ENCODE measurements around the gene PCDHGA5.
"Not testable (repeated sequence)": the region's sequence is repeated elsewhere in the genome, so short reads cannot be mapped to it uniquely, and the experiment has no call there.

The PCDHGA5 gene

DNA sequence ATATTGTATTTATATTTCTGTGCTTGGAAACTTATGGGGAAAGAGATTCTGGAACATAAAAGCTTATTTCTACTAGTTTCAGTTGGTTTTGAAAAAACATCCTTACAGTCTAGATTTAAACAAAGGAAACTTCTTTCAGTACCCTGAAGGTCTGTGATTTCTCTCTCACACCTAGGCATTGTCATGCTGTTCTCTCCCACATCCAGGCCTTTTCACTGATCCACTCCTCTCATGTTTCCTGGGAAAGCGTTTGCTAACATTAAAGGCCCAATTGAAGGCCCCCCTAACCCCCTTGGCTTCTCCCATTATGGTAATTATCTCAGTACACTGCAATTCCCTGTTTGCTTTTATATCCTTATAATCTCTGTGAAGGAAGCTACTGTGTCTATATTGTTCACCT is 21.2 kb upstream of the PCDHGA5 start:
- no peak overlapping the region for H3K4me3 ChIP-seq (replicated peaks; ENCODE audit: insufficient read depth, low read length)
- no peak for TF ChIP-seq POLR2AphosphoS5 (IDR thresholded peaks at IDR 0.05; ENCODE audit: low read depth)
- H3K27ac ChIP-seq (replicated peaks) = no peak overlapping the region
- H3K27me3 ChIP-seq (ENCODE audit: insufficient read depth, poor library complexity, severe bottlenecking) = no peaks in the 10 kb centered on the region
- DNase-seq (ENCODE audit: low read depth in 1 of 2, low spot score in 1 of 2) = no peak

DNA sequence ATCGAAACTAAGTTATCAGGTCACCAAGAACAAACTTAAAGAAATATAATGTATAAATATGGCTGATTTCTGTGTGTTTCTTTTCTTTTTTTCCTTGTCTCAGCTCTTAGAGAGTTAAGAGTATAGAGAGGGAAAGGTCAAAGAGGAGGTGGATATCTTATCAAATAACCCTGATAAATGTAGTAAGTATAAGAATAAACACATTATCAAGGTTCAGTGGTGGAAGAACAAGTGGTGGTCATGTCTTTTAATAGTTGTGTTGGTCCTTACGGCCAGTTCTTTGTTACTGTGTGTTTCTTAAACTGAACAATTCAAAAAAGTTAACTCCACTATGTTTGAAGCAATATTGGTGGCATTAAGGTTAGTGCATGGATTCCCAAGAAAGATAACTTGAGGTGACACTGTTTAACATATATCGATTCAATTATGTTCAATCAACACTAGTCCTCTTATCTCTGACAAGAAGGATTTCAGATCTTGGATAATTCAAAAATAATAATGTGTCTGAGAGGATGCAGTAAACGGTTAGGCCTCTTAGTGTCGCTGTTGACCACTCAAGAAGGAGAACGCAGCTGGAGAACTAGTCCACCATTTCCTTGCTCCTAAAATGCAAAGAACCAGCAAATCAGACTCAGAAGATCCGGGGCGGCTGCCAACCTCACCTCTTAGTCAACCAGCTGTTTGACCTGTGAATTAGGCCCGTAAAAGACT is 20.6 kb upstream of the PCDHGA5 start, which contains the start of gene PCDHGA3:
TSS of gene PCDHGA3 (plus strand) at position 588 of the 711 bp plus-strand sequence. CDS start 205 bp downstream, outside the sequence.
- peak in 1 of 2 experiments; percentile 9 for DNase-seq (ENCODE audit: low read depth in 1 of 2, low spot score in 1 of 2)
- H3K4me3 ChIP-seq (replicated peaks; ENCODE audit: insufficient read depth, low read length) = no peak within 1 kb of the TSS
- no peaks in the 10 kb centered on the region for H3K27me3 ChIP-seq (ENCODE audit: insufficient read depth, poor library complexity, severe bottlenecking)
- TF ChIP-seq GABPA (IDR thresholded peaks at IDR 0.05; ENCODE audit: low read depth) = no peak
- TF ChIP-seq POLR2AphosphoS5 (IDR thresholded peaks at IDR 0.05; ENCODE audit: low read depth) = no peak
- TF ChIP-seq, protein P1, sequence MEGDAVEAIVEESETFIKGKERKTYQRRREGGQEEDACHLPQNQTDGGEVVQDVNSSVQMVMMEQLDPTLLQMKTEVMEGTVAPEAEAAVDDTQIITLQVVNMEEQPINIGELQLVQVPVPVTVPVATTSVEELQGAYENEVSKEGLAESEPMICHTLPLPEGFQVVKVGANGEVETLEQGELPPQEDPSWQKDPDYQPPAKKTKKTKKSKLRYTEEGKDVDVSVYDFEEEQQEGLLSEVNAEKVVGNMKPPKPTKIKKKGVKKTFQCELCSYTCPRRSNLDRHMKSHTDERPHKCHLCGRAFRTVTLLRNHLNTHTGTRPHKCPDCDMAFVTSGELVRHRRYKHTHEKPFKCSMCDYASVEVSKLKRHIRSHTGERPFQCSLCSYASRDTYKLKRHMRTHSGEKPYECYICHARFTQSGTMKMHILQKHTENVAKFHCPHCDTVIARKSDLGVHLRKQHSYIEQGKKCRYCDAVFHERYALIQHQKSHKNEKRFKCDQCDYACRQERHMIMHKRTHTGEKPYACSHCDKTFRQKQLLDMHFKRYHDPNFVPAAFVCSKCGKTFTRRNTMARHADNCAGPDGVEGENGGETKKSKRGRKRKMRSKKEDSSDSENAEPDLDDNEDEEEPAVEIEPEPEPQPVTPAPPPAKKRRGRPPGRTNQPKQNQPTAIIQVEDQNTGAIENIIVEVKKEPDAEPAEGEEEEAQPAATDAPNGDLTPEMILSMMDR (IDR thresholded peaks at IDR 0.05; ENCODE audit: insufficient read depth, low read length) = peak; percentile 10
- no peak within 1 kb of the TSS for H3K27ac ChIP-seq (replicated peaks)

DNA sequence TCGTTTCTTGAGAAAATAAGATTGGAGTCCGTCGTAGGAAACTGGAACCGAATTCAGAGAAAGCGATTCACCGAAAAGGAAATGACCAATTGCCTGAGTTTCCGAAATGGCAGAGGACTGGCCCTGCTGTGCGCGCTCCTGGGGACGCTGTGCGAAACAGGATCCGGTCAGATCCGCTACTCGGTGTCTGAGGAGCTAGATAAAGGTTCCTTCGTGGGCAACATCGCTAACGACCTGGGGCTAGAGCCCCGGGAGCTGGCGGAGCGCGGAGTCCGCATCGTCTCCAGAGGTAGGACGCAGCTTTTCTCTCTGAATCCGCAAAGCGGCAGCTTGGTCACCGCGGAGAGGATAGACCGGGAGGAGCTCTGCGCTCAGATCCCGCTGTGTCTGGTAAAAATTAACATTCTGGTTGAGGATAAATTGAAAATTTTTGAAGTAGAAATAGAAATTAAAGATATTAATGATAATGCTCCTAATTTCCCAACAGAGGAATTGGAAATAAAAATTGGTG is 20.0 kb upstream of the PCDHGA5 start:
- no peak for DNase-seq (ENCODE audit: low read depth in 1 of 2, low spot score in 1 of 2)
- TF ChIP-seq, protein P1 (IDR thresholded peaks at IDR 0.05; ENCODE audit: insufficient read depth, low read length) = no peak
- TF ChIP-seq GABPA (IDR thresholded peaks at IDR 0.05; ENCODE audit: low read depth) (no peak), SPI1 (IDR thresholded peaks at IDR 0.05; ENCODE audit: borderline replicate concordance, low read depth) (no peak), POLR2AphosphoS5 (IDR thresholded peaks at IDR 0.05; ENCODE audit: low read depth) (no peak)
- TF ChIP-seq, protein P2, sequence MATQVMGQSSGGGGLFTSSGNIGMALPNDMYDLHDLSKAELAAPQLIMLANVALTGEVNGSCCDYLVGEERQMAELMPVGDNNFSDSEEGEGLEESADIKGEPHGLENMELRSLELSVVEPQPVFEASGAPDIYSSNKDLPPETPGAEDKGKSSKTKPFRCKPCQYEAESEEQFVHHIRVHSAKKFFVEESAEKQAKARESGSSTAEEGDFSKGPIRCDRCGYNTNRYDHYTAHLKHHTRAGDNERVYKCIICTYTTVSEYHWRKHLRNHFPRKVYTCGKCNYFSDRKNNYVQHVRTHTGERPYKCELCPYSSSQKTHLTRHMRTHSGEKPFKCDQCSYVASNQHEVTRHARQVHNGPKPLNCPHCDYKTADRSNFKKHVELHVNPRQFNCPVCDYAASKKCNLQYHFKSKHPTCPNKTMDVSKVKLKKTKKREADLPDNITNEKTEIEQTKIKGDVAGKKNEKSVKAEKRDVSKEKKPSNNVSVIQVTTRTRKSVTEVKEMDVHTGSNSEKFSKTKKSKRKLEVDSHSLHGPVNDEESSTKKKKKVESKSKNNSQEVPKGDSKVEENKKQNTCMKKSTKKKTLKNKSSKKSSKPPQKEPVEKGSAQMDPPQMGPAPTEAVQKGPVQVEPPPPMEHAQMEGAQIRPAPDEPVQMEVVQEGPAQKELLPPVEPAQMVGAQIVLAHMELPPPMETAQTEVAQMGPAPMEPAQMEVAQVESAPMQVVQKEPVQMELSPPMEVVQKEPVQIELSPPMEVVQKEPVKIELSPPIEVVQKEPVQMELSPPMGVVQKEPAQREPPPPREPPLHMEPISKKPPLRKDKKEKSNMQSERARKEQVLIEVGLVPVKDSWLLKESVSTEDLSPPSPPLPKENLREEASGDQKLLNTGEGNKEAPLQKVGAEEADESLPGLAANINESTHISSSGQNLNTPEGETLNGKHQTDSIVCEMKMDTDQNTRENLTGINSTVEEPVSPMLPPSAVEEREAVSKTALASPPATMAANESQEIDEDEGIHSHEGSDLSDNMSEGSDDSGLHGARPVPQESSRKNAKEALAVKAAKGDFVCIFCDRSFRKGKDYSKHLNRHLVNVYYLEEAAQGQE (IDR thresholded peaks at IDR 0.05; ENCODE audit: insufficient replicate concordance, low read depth) = no peak
- H3K4me3 ChIP-seq (replicated peaks; ENCODE audit: insufficient read depth, low read length) = no peak overlapping the region
- no peaks in the 10 kb centered on the region for H3K27me3 ChIP-seq (ENCODE audit: insufficient read depth, poor library complexity, severe bottlenecking)
- no peak overlapping the region for H3K27ac ChIP-seq (replicated peaks)

DNA sequence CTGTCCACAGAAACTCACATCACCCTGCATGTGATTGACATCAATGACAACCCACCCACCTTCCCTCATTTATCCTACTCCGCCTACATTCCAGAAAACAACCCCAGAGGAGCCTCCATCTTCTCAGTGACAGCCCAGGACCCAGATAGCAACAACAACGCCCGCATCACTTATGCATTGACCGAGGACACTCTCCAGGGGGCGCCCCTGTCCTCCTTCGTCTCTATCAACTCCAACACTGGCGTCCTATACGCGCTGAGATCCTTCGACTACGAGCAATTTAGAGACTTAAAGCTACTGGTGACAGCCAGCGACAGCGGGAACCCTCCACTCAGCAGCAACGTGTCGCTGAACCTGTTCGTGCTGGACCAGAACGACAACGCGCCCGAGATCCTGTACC is 18.6 kb upstream of the PCDHGA5 start:
- no peak for DNase-seq (ENCODE audit: low read depth in 1 of 2, low spot score in 1 of 2)
- Histone ChIP-seq H3K4me3 (replicated peaks; ENCODE audit: insufficient read depth, low read length) (no peak overlapping the region), H3K27ac (replicated peaks) (no peak overlapping the region), H3K27me3 (ENCODE audit: insufficient read depth, poor library complexity, severe bottlenecking) (no peaks in the 10 kb centered on the region)
- no peak for TF ChIP-seq POLR2AphosphoS5 (IDR thresholded peaks at IDR 0.05; ENCODE audit: low read depth)

DNA sequence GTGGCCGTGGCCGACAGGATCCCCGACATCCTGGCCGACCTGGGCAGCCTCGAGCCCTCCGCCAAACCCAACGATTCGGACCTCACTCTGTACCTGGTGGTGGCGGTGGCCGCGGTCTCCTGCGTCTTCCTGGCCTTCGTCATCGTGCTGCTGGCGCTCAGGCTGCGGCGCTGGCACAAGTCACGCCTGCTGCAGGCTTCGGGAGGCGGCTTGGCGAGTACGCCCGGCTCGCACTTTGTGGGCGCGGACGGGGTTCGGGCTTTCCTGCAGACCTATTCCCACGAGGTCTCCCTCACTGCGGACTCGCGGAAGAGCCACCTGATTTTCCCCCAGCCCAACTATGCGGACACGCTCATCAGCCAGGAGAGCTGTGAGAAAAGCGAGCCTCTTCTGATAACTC is 17.9 kb upstream of the PCDHGA5 start:
- not testable (repeated sequence) for H3K27me3 ChIP-seq (ENCODE audit: insufficient read depth, poor library complexity, severe bottlenecking); H3K4me3 ChIP-seq (replicated peaks; ENCODE audit: insufficient read depth, low read length); H3K27ac ChIP-seq (replicated peaks); DNase-seq (ENCODE audit: low read depth in 1 of 2, low spot score in 1 of 2)

DNA sequence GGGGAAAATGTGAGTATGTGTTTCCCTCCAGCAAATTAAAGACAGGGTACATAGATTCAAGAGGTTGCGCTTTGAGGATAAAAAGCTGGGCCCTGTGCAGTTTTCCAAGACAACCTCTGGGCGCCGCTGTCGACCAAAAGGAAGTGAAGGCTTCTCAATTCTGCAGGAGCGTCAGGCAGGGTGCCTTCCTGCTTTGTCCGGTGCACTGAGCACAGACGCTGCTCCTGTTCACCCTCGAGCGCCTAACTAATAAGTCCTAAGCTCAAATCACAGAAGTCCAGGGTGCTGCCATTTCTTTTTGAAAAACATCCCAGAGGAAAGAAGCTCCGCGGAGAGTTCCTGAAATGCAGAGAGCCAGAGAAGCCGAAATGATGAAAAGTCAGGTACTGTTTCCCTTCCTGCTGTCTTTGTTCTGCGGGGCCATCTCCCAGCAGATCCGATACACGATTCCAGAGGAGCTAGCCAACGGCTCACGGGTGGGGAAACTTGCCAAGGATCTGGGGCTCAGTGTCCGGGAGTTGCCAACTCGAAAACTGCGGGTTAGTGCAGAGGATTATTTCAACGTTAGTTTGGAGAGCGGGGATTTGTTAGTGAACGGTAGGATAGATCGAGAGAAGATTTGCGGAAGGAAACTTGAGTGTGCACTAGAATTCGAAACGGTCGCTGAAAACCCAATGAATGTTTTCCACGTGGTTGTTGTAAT is 13.9 kb upstream of the PCDHGA5 start, which contains the start of gene PCDHGB1:
TSS of gene PCDHGB1 (plus strand) at position 183 of the 703 bp plus-strand sequence. CDS start at position 345, 162 bp downstream.
- peak in 1 of 2 experiments; percentile 46 for DNase-seq (ENCODE audit: low read depth in 1 of 2, low spot score in 1 of 2)
- no peaks in the 10 kb centered on the region for H3K27me3 ChIP-seq (ENCODE audit: insufficient read depth, poor library complexity, severe bottlenecking)
- no peak within 1 kb of the TSS for H3K27ac ChIP-seq (replicated peaks)
- no peak within 1 kb of the TSS for H3K4me3 ChIP-seq (replicated peaks; ENCODE audit: insufficient read depth, low read length)
- TF ChIP-seq, protein P2 (IDR thresholded peaks at IDR 0.05; ENCODE audit: insufficient replicate concordance, low read depth) = no peak
- TF ChIP-seq, protein P1 (IDR thresholded peaks at IDR 0.05; ENCODE audit: insufficient read depth, low read length) = peak; percentile 32
- TF ChIP-seq POLR2AphosphoS5 (IDR thresholded peaks at IDR 0.05; ENCODE audit: low read depth) = no peak
- no peak for TF ChIP-seq SPI1 (IDR thresholded peaks at IDR 0.05; ENCODE audit: borderline replicate concordance, low read depth)
- no peak for TF ChIP-seq GABPA (IDR thresholded peaks at IDR 0.05; ENCODE audit: low read depth)
